H1 (cell line): Measurements from ENCODE around the gene ANK2. TPM values are rescaled to one million over a fixed set of nuclear protein-coding genes. Genes with fewer than 3 reads are reported as not detected.

Source experiments
- CTCF ChIA-PET: fragments of 300-600 bp; sonication (Branson Sonifier 250); formaldehyde crosslinking; loops from one replicate; lab custom pipeline; 2021; ENCODE audit not compliant: partially characterized antibody; lab: Charles Lee
- POLR2A ChIA-PET: fragments of 300-600 bp; sonication (Branson Sonifier 250); formaldehyde crosslinking; loops from one replicate; lab custom pipeline; 2021; ENCODE audit warnings: inconsistent platforms; ENCODE audit not compliant: partially characterized antibody; lab: Charles Lee
- DNase-seq, 2 experiments: peaks; one replicate each; pipeline versions ENCODE4 v3.0.0 to v3.0.0-alpha.2; 2010 to 2022; ENCODE audit warnings: low spot score in 2 of 2, low read depth in 1 of 2, mixed read lengths in 1 of 2
- FAIRE-seq: peaks from 2 replicates; lab custom pipeline; 2011; peaks lifted over from hg19 to GRCh38; lab: Jason Lieb, UNC
- H2AFZ ChIP-seq: 2 replicates; pipeline ENCODE4 v1.8.1; 2012; ENCODE audit warnings: low read length, inconsistent platforms
- H2AK5ac ChIP-seq: 2 replicates; pipeline ENCODE4 v1.6.1; 2013; ENCODE audit warnings: low read depth, low read length
- H2BK120ac ChIP-seq: replicated peaks from 2 replicates; pipeline ENCODE3; 2013; ENCODE audit warnings: low read depth, low read length, inconsistent platforms
- H2BK12ac ChIP-seq: 2 replicates; pipeline ENCODE4 v1.6.1; 2013; ENCODE audit warnings: low read depth, low read length
- H2BK15ac ChIP-seq: 2 replicates; pipeline ENCODE4 v1.6.1; 2013; ENCODE audit warnings: low read length
- H2BK20ac ChIP-seq: 2 replicates; pipeline ENCODE4 v1.6.1; 2013; ENCODE audit warnings: low read length
- H2BK5ac ChIP-seq: 2 replicates; pipeline ENCODE4 v1.6.1; 2013; ENCODE audit warnings: low read depth, low read length
- H3K14ac ChIP-seq: 2 replicates; pipeline ENCODE4 v1.6.1; 2013; ENCODE audit warnings: inconsistent platforms; ENCODE audit not compliant: insufficient read length
- H3K18ac ChIP-seq: 2 replicates; pipeline ENCODE4 v1.6.1; 2013; ENCODE audit warnings: low read length; ENCODE audit errors: extremely low read depth
- H3K23ac ChIP-seq: 2 replicates; pipeline ENCODE4 v1.6.1; 2013; ENCODE audit warnings: inconsistent platforms; ENCODE audit not compliant: insufficient read length
- H3K23me2 ChIP-seq: 2 replicates; pipeline ENCODE4 v1.6.1; 2013; ENCODE audit warnings: low read depth, low read length
- H3K27ac ChIP-seq: 2 replicates; pipeline ENCODE4 v1.6.1; 2011; ENCODE audit warnings: low read depth, low read length, inconsistent platforms
- H3K27me3 ChIP-seq, 4 experiments: replicated peaks in 1 of 4; 1 replicate in 1 of 4; 2 replicates in 3 of 4; pipeline versions ENCODE4 v1.6.1 to v1.8.1; 2011 to 2013; ENCODE audit warnings: low read length in 3 of 4, mild to moderate bottlenecking in 3 of 4, inconsistent platforms in 2 of 4, mixed read lengths in 2 of 4, moderate library complexity in 1 of 4; ENCODE audit not compliant: control insufficient read depth in 3 of 4, insufficient read depth in 3 of 4; ENCODE audit errors: extremely low read depth in 1 of 4
- H3K36me3 ChIP-seq, 4 experiments: 2 replicates each; pipeline versions ENCODE4 v1.6.1 to v1.8.1; 2011 to 2013; ENCODE audit warnings: mild to moderate bottlenecking in 4 of 4, low read length in 3 of 4, moderate library complexity in 2 of 4, control low read depth in 1 of 4, inconsistent platforms in 1 of 4; ENCODE audit not compliant: insufficient read depth in 4 of 4, control insufficient read depth in 2 of 4
- H3K4ac ChIP-seq: replicated peaks from 2 replicates; pipeline ENCODE3; 2013; ENCODE audit warnings: low read length, low read depth, mixed read lengths, inconsistent platforms; ENCODE audit not compliant: insufficient read length
- H3K4me1 ChIP-seq, 4 experiments: replicated peaks in 1 of 4; 1 replicate in 1 of 4; 2 replicates in 3 of 4; pipeline versions ENCODE4 v1.6.1 to v1.8.1; 2011 to 2013; ENCODE audit warnings: low read length in 3 of 4, inconsistent platforms in 2 of 4, mixed read lengths in 1 of 4; ENCODE audit not compliant: insufficient read depth in 4 of 4, control insufficient read depth in 3 of 4
- H3K4me2 ChIP-seq, 2 experiments: 2 replicates each; pipeline versions ENCODE4 v1.6.1 to v1.8.1; 2011 to 2013; ENCODE audit warnings: low read depth in 2 of 2, low read length in 2 of 2, control low read depth in 1 of 2, inconsistent platforms in 1 of 2, mild to moderate bottlenecking in 1 of 2; ENCODE audit not compliant: insufficient read depth in 1 of 2
- H3K4me3 ChIP-seq, 4 experiments: fragments of 200-600, 300-600 bp in 1 of 4; sonication (generic), shearing (Covaris generic), sonication (Bioruptor Twin) in 1 of 4; 2 replicates each; pipeline versions ENCODE4 v1.5.1 to v1.8.1; 2011 to 2016; ENCODE audit warnings: low read length in 4 of 4, low read depth in 3 of 4, control low read depth in 2 of 4, inconsistent platforms in 2 of 4, mild to moderate bottlenecking in 2 of 4, mixed read lengths in 1 of 4, moderate library complexity in 1 of 4; ENCODE audit not compliant: insufficient read depth in 2 of 4; ENCODE audit errors: extremely low read depth in 1 of 4
- H3K56ac ChIP-seq: replicated peaks from 2 replicates; pipeline ENCODE3; 2013; ENCODE audit warnings: low read depth, mild to moderate bottlenecking, mixed read lengths, low read length, inconsistent platforms; ENCODE audit not compliant: insufficient read length
- H3K79me1 ChIP-seq: 2 replicates; pipeline ENCODE4 v1.6.1; 2013; ENCODE audit warnings: low read depth, low read length, control low read depth
- H3K79me2 ChIP-seq, 2 experiments: 2 replicates each; pipeline versions ENCODE4 v1.6.1 to v1.8.1; 2012 to 2013; ENCODE audit warnings: low read length in 2 of 2, mild to moderate bottlenecking in 2 of 2, inconsistent platforms in 1 of 2; ENCODE audit not compliant: insufficient read depth in 2 of 2, control insufficient read depth in 1 of 2
- H3K9ac ChIP-seq, 4 experiments: replicated peaks in 1 of 4; 1 replicate in 1 of 4; 2 replicates in 3 of 4; pipeline versions ENCODE4 v1.6.1 to v1.8.1; 2011 to 2013; ENCODE audit warnings: low read depth in 3 of 4, low read length in 3 of 4, control low read depth in 2 of 4, mild to moderate bottlenecking in 2 of 4, moderate library complexity in 2 of 4, inconsistent platforms in 1 of 4; ENCODE audit errors: extremely low read depth in 1 of 4
- H3K9me3 ChIP-seq, 2 experiments: 2 replicates each; pipeline versions ENCODE4 v1.6.1 to v1.8.1; 2012 to 2013; ENCODE audit warnings: mild to moderate bottlenecking in 2 of 2, moderate library complexity in 2 of 2, control low read depth in 1 of 2, inconsistent platforms in 1 of 2, low read depth in 1 of 2, low read length in 1 of 2, mixed read lengths in 1 of 2; ENCODE audit not compliant: insufficient read depth in 2 of 2
- H4K20me1 ChIP-seq, 2 experiments: replicated peaks in 1 of 2; 2 replicates each; pipeline versions ENCODE3 to v1.8.1; 2011 to 2013; ENCODE audit warnings: inconsistent platforms in 2 of 2, low read length in 2 of 2, mild to moderate bottlenecking in 1 of 2; ENCODE audit not compliant: insufficient read depth in 2 of 2, control insufficient read depth in 1 of 2
- H4K5ac ChIP-seq: 2 replicates; pipeline ENCODE4 v1.6.1; 2013; ENCODE audit warnings: low read length, low read depth, mixed read lengths, inconsistent platforms; ENCODE audit not compliant: insufficient read length
- H4K8ac ChIP-seq: 2 replicates; pipeline ENCODE4 v1.8.0; 2013; ENCODE audit warnings: mild to moderate bottlenecking, moderate library complexity, low read length, inconsistent platforms; ENCODE audit not compliant: insufficient read depth; ENCODE audit errors: extremely low read depth
- H4K91ac ChIP-seq: replicated peaks from 2 replicates; pipeline ENCODE3; 2013; ENCODE audit warnings: low read length, mixed read lengths, inconsistent platforms; ENCODE audit not compliant: insufficient read length
- CEBPB ChIP-seq: IDR thresholded peaks from 2 replicates; pipeline ENCODE4 v1.6.1; 2012; ENCODE audit warnings: low read depth, low read length
- EP300 ChIP-seq, 2 experiments: IDR thresholded peaks; 1 replicate in 1 of 2; 2 replicates in 1 of 2; pipeline ENCODE4 v1.6.1; 2011 to 2012; ENCODE audit warnings: low read depth in 2 of 2, low read length in 2 of 2, mild to moderate bottlenecking in 2 of 2, borderline replicate concordance in 1 of 2, inconsistent platforms in 1 of 2, moderate library complexity in 1 of 2
- EZH2 ChIP-seq: fragments of 200-600 bp; sonication (generic); IDR thresholded peaks from 2 replicates; pipeline ENCODE4 v1.7.1; 2012; ENCODE audit warnings: low read depth, mild to moderate bottlenecking, moderate library complexity, low read length, inconsistent platforms; ENCODE audit not compliant: severe bottlenecking
- MAFK ChIP-seq: IDR thresholded peaks from 2 replicates; pipeline ENCODE4 v1.6.1; 2012; ENCODE audit warnings: low read depth, mild to moderate bottlenecking, improper control_type of control experiment, low read length
- MAX ChIP-seq: IDR thresholded peaks from 2 replicates; pipeline ENCODE4 v1.6.1; 2012; ENCODE audit warnings: inconsistent platforms
- RFX5 ChIP-seq: IDR thresholded peaks from 2 replicates; pipeline ENCODE4 v1.6.1; 2011; ENCODE audit warnings: low read depth, low read length, improper control_type of control experiment, borderline replicate concordance
- RXRA ChIP-seq: IDR thresholded peaks from 2 replicates; pipeline ENCODE4 v1.6.1; 2011; ENCODE audit warnings: low read depth, mild to moderate bottlenecking, low read length, moderate library complexity; ENCODE audit not compliant: insufficient read depth
- SIN3A ChIP-seq, 2 experiments: IDR thresholded peaks in 1 of 2; conservative IDR thresholded peaks in 1 of 2; 2 replicates each; pipeline ENCODE4 v1.6.1; 2011 to 2012; ENCODE audit warnings: low read length in 2 of 2, improper control_type of control experiment in 1 of 2, low read depth in 1 of 2, mild to moderate bottlenecking in 1 of 2
- SIRT6 ChIP-seq: IDR thresholded peaks from one replicate; pipeline ENCODE4 v1.7.1; 2012; ENCODE audit warnings: low read length, inconsistent platforms
- SIX5 ChIP-seq: IDR thresholded peaks from 2 replicates; pipeline ENCODE4 v1.6.1; 2011; ENCODE audit warnings: mild to moderate bottlenecking, low read depth, low read length
- SP1 ChIP-seq: IDR thresholded peaks from 2 replicates; pipeline ENCODE4 v1.6.1; 2011; ENCODE audit warnings: low read depth, low read length
- SP4 ChIP-seq: IDR thresholded peaks from 2 replicates; pipeline ENCODE4 v1.6.1; 2012; ENCODE audit warnings: low read length, inconsistent platforms
- SRF ChIP-seq: IDR thresholded peaks from 2 replicates; pipeline ENCODE4 v1.6.1; 2011; ENCODE audit warnings: mild to moderate bottlenecking, low read depth, low read length, moderate library complexity
- USF2 ChIP-seq: IDR thresholded peaks from 2 replicates; pipeline ENCODE4 v1.6.1; 2011; ENCODE audit warnings: low read length, improper control_type of control experiment
- WGBS, 2 experiments: shearing (Covaris generic) in 1 of 2; methylation state at CpG; one replicate each; pipeline versions ENCODE4 v1.1.6 to v1.1.7; 2013 to 2015; ENCODE audit warnings: low lambda C conversion rate in 2 of 2, mixed read lengths in 2 of 2, inconsistent platforms in 1 of 2, low coverage in 1 of 2, missing lambda C conversion rate in 1 of 2; ENCODE audit not compliant: insufficient replicate concordance in 2 of 2, insufficient coverage in 1 of 2, insufficient read length in 1 of 2; ENCODE audit errors: extremely low coverage in 1 of 2, missing lambda C conversion rate in 1 of 2; 5-methylcytosine and 5-hydroxymethylcytosine counted together
- polyA plus RNA-seq, 7 experiments: library from polyadenylated mRNA; depleted of rRNA in 3 of 7; stranded (reverse) in 5 of 7; unstranded in 2 of 7; fragments of >200 nt in 5 of 7; fragments of 200-250 nt in 2 of 7; gene quantifications; 1 replicate in 5 of 7; 2 replicates in 1 of 7; 4 replicates in 1 of 7; pipeline versions ENCODE4 v1.2.1 to v1.2.3, GENCODE V29; 2011 to 2013; ENCODE audit warnings: missing spikeins in 2 of 7, mixed read lengths in 2 of 7
- total RNA-seq: library from RNA; stranded (reverse); fragmentation: NEBNext Ultra II Directional; extraction: Animal tissue kit (Norgen Biotek cat#: 25700); gene quantifications from 2 replicates; pipeline ENCODE4 v1.2.1, GENCODE V29; 2021

The ANK2 gene
- total and polyA plus RNA-seq, 2 of the 8 experiments (the other 6 are each of a cell fraction or from before 2014, with no cell fraction given) = 14.2 to 35.1 TPM

GRCh38 chr4:113312529-113312928, 263.1 kb downstream of the ANK2 start:
- Histone ChIP-seq H2AFZ (no peak overlapping the region), H3K4me1 (no peaks in the 10 kb centered on the region; a peak in 3 of 7 replicates), H3K18ac (no peak overlapping the region), H3K4me3 (no peak overlapping the region), H3K9me3 (no peaks in the 10 kb centered on the region), H3K79me1 (no peaks in the 10 kb centered on the region), H2BK12ac (no peak overlapping the region), H2AK5ac (no peak overlapping the region), H3K14ac (no peak overlapping the region), H3K4me2 (no peak overlapping the region), H4K91ac (no peak overlapping the region), H3K27me3 (no peaks in the 10 kb centered on the region), H2BK20ac (no peak overlapping the region), H4K8ac (no peak overlapping the region), H3K27ac (no peak overlapping the region), H3K9ac (no peak overlapping the region), H3K56ac (no peak overlapping the region), H3K23ac (no peak overlapping the region), H4K20me1 (no peaks in the 10 kb centered on the region), H3K4ac (no peak overlapping the region), H2BK15ac (no peak overlapping the region), H3K23me2 (no peaks in the 10 kb centered on the region), H4K5ac (no peak overlapping the region), H2BK120ac (no peak overlapping the region), H3K79me2 (no peaks in the 10 kb centered on the region), H3K36me3 (peaks cover 2 to 36% (median 6%) of the 10 kb centered on the region in 4 experiments), H2BK5ac (no peak overlapping the region)
- 61% methylated on average over 3 of the region's 3 CpGs; no CpG with 5 or more reads in 1 of the 2 experiments for WGBS, 2 experiments
- ChIA-PET POLR2A (no interaction called here), CTCF (interaction anchor here (0.6 to 1.2 kb wide), 5 partner anchors 19 to 815 kb away, joined by 3 to 6 read pairs (median 3); no protein-coding TSS in a partner anchor)
- TF ChIP-seq SIN3A (conservative IDR thresholded peaks at IDR 0.05 in 1 of 2, IDR thresholded peaks at IDR 0.05 in 1 of 2; ENCODE audit: low read depth in 1 of 2, low read length in 2 of 2) (no peak), SP1 (no peak), SIRT6 (no peak), RXRA (no peak), MAFK (no peak), MAX (no peak), EZH2 (no peak), SIX5 (no peak), RFX5 (no peak), SP4 (no peak), CEBPB (no peak), EP300 (IDR thresholded peaks at IDR 0.05; ENCODE audit: borderline replicate concordance in 1 of 2, low read depth in 2 of 2, low read length in 2 of 2) (no peak), USF2 (no peak), SRF (no peak)
- DNase-seq (no peak), FAIRE-seq (peak; percentile 45)
